Activated CD8-positive, alpha-beta T cell treated with anti-CD3 and anti-CD28 coated beads for 36 hours (primary cell): ENCODE data around the gene RASSF8. TPM values are rescaled to one million over a fixed set of nuclear protein-coding genes. Genes with fewer than 3 reads are reported as not detected.

ENCODE experiments used
- ATAC-seq: fragments of 200-7000 bp; cut with Tn5 transposase; one replicate; pipeline ENCODE4 v1.10.0; 2021; ENCODE audit warnings: mild to moderate bottlenecking, moderate library complexity
- CTCF ChIA-PET: fragments of 350-600 bp; sonication (Branson Sonifier 250); formaldehyde crosslinking; loops from one replicate; lab custom pipeline; 2021; ENCODE audit warnings: antibody characterized with exemption; lab: Charles Lee
- POLR2A ChIA-PET: fragments of 350-600 bp; sonication (Branson Sonifier 250); formaldehyde crosslinking; loops from one replicate; lab custom pipeline; 2021; ENCODE audit warnings: antibody characterized with exemption; lab: Charles Lee
- DNase-seq: peaks from one replicate; pipeline ENCODE4 v3.0.0-alpha.2; 2020
- H3K27ac Mint-ChIP-seq: one replicate; pipeline ENCODE4 v1.8.0; 2021; ENCODE audit warnings: mild to moderate bottlenecking, mixed read lengths
- H3K27me3 Mint-ChIP-seq: one replicate; pipeline ENCODE4 v1.8.0; 2021; ENCODE audit warnings: mixed read lengths
- H3K36me3 Mint-ChIP-seq: one replicate; pipeline ENCODE4 v1.8.0; 2021; ENCODE audit warnings: low read depth, mixed read lengths
- H3K4me1 Mint-ChIP-seq: one replicate; pipeline ENCODE4 v1.8.0; 2021; ENCODE audit warnings: low read depth, mixed read lengths
- H3K4me3 Mint-ChIP-seq: one replicate; pipeline ENCODE4 v1.8.0; 2021; ENCODE audit warnings: mild to moderate bottlenecking, moderate library complexity, mixed read lengths
- H3K9me3 Mint-ChIP-seq: one replicate; pipeline ENCODE4 v1.8.0; 2021; ENCODE audit warnings: mixed read lengths
- intact Hi-C: fragments of 100-400 bp; cut with micrococcal nuclease; formaldehyde crosslinking; loops from one replicate; pipeline ENCODE4 v1.10.0; 2022
- total RNA-seq, 2 experiments: library from RNA; stranded (reverse); gene quantifications; one replicate each; pipeline ENCODE4 v1.2.3, GENCODE V29; 2021
- TF ChIP-seq, protein P1 (sequence below): fragments of 200-600 bp; IDR thresholded peaks from one replicate; pipeline ENCODE4 v1.8.0; 2022; ENCODE audit warnings: antibody characterized with exemption, mild to moderate bottlenecking

RASSF8 gene
- total RNA-seq, 2 experiments from 2014 or later, result not detected

DNA sequence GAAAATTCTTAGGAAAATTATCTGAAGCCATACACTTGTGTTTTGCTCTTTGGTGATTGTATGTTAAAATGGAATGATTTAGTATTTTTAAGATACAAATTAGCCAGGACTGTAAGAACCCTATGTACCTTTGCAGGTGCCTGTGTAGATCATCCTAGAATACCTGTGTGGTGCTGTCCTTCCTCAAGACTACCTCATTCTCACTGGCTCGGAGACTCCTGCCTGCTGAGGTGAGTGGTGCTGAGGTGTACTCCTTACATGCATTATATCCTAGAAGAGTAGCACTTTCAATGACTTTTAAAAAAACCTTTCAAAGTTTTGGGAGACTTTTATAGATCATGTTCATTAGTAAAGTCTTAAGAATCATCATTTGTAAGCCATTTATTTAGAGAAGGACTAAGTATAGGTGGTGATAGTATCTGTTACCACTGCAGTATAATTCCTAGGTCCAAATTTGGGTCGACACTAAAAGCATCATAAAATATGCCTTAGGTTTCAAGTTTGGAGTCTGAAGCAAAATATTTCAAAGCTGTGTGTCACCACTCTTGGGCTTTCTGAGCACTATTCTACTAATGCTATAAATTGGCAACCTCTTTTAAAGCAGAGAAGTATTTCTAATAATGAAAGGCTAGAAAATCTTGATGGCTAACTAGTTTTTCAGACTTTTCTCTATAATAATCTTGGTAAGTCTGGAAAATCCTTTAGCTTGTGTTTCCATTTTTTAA, 36.6 kb downstream of the RASSF8 start:
- ChIA-PET CTCF (no interaction called here), POLR2A (no interaction called here)
- H3K9me3 Mint-ChIP-seq, result no peaks in the 10 kb centered on the region
- no peak overlapping the region for H3K4me3 Mint-ChIP-seq
- no peak for ATAC-seq
- no peaks in the 10 kb centered on the region for H3K4me1 Mint-ChIP-seq
- no peaks in the 10 kb centered on the region for H3K36me3 Mint-ChIP-seq
- no peak for DNase-seq
- TF ChIP-seq, protein P1, sequence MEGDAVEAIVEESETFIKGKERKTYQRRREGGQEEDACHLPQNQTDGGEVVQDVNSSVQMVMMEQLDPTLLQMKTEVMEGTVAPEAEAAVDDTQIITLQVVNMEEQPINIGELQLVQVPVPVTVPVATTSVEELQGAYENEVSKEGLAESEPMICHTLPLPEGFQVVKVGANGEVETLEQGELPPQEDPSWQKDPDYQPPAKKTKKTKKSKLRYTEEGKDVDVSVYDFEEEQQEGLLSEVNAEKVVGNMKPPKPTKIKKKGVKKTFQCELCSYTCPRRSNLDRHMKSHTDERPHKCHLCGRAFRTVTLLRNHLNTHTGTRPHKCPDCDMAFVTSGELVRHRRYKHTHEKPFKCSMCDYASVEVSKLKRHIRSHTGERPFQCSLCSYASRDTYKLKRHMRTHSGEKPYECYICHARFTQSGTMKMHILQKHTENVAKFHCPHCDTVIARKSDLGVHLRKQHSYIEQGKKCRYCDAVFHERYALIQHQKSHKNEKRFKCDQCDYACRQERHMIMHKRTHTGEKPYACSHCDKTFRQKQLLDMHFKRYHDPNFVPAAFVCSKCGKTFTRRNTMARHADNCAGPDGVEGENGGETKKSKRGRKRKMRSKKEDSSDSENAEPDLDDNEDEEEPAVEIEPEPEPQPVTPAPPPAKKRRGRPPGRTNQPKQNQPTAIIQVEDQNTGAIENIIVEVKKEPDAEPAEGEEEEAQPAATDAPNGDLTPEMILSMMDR, result no peak
- H3K27ac Mint-ChIP-seq, result no peak overlapping the region
- peaks cover 2% of the 10 kb centered on the region for H3K27me3 Mint-ChIP-seq
- intact Hi-C loops, result no loop called here

GRCh38 chr12:25995906-25996305, 37.4 kb downstream of the RASSF8 start:
- Mint-ChIP-seq H3K27ac (no peak overlapping the region), H3K4me1 (no peaks in the 10 kb centered on the region), H3K4me3 (no peak overlapping the region), H3K36me3 (no peaks in the 10 kb centered on the region), H3K27me3 (peaks cover 2% of the 10 kb centered on the region), H3K9me3 (no peaks in the 10 kb centered on the region)
- TF ChIP-seq, protein P1, result no peak
- ATAC-seq, result no peak
- CTCF ChIA-PET, result no interaction called here
- DNase-seq, result no peak
- POLR2A ChIA-PET, result no interaction called here
- intact Hi-C loops, result no loop called here

DNA sequence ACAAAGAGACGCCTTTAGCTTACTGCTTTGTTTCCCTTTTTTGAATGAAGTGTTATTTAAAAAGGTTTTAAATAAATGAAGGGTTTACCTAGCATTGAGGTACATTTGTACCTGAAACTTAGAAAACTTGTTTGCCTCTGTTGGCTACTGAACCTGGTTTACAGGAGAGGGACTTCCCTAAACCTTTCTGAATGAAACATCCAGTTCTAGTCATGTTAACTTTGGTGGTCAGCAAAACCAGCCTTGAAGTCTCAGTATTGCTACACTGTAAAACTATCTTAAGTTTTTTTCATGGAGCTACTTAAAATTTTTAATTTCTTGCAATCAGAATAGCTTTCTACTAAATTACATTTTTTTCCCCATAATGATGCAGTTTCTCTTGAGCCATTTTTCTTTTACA, 38.2 kb downstream of the RASSF8 start:
- ChIA-PET POLR2A (no interaction called here), CTCF (no interaction called here)
- Mint-ChIP-seq H3K27ac (no peak overlapping the region), H3K9me3 (no peaks in the 10 kb centered on the region), H3K36me3 (no peaks in the 10 kb centered on the region), H3K27me3 (peaks cover 2% of the 10 kb centered on the region), H3K4me1 (no peaks in the 10 kb centered on the region), H3K4me3 (no peak overlapping the region)
- intact Hi-C loops, result no loop called here
- ATAC-seq (no peak), DNase-seq (no peak)
- TF ChIP-seq, protein P1, result no peak

DNA sequence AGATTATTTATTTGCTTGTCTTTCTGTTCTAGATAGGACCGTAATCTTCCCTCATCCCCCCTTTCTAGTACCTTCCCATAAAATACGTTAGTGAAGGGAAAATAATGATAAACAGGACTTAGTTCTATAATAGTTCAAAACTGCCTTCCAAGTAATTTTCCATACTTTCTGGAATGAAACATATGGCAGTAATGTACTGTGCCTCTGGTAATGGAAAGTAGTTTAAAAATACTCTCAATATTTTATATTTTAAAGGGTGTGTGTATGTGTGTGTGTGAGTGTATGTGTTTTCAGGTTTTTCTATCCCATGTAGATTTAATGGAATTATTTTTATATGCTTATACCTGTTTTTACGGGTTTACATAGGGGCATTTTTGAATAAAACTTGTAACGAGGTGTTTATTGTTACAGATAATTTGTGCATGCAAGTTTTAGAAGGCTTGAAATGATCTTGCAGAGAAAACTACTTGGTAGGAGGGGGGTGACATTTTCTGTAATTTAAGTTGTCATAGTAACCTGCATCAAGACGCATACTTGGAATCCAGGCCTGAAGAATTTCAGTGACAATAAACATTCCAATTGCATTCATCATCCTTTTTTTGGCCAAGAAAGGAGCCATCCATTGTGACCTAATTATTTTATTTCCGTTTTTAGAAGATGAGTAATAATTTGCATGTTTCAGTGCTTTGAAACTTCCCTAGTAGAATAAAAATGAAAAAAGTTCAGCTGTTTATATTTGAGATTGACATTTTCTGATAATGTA, 38.9 kb downstream of the RASSF8 start:
- peaks cover 2% of the 10 kb centered on the region for H3K27me3 Mint-ChIP-seq
- intact Hi-C loops, result no loop called here
- DNase-seq, result no peak
- ChIA-PET CTCF (no interaction called here), POLR2A (interaction anchor here (0.7 kb wide), 1 partner anchor 109 kb away, joined by 4 read pairs; no protein-coding TSS in a partner anchor)
- ATAC-seq, result no peak
- H3K4me1 Mint-ChIP-seq, result no peaks in the 10 kb centered on the region
- H3K4me3 Mint-ChIP-seq, result no peak overlapping the region
- TF ChIP-seq, protein P1, result no peak
- H3K36me3 Mint-ChIP-seq, result no peaks in the 10 kb centered on the region
- H3K9me3 Mint-ChIP-seq, result no peaks in the 10 kb centered on the region
- no peak overlapping the region for H3K27ac Mint-ChIP-seq

DNA sequence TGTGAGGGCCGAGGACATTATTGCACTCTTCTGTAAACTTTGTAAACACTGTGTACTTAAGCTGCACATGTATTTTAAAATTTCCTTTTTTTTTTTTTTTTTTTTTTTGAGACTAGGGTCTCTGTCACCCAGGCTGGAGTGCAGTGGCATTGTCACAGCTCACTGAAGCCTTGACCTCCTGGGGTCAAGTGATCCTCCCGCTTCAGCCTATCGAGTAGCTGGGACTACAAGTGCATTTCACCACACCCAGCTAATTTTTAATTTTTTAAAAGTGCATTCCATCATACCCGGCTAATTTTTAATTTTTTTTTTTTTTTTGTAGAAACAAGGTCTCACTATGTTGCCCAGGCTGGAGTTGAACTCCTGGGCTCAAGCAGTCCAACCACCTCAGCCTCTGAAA, 42.4 kb downstream of the RASSF8 start:
- Mint-ChIP-seq H3K36me3 (peaks cover 3% of the 10 kb centered on the region), H3K4me1 (no peaks in the 10 kb centered on the region), H3K27me3 (peaks cover 2% of the 10 kb centered on the region), H3K9me3 (peaks cover 6% of the 10 kb centered on the region), H3K4me3 (no peak overlapping the region), H3K27ac (no peak overlapping the region)
- ChIA-PET CTCF (no interaction called here), POLR2A (no interaction called here)
- TF ChIP-seq, protein P1, result no peak
- intact Hi-C loops, result no loop called here
- ATAC-seq (no peak), DNase-seq (no peak)
